H1 (cell line): ENCODE data around the gene TBC1D24. TPM values are rescaled to one million over a fixed set of nuclear protein-coding genes. Genes with fewer than 3 reads are reported as not detected.

Experiments
- ATF2 ChIP-seq: IDR thresholded peaks from 2 replicates; pipeline ENCODE4 v1.6.1; 2012; ENCODE audit warnings: low read length, inconsistent platforms
- ATF3 ChIP-seq: IDR thresholded peaks from 2 replicates; pipeline ENCODE4 v1.6.1; 2011; ENCODE audit warnings: low read depth, mild to moderate bottlenecking, low read length; ENCODE audit not compliant: insufficient read depth
- EGR1 ChIP-seq: IDR thresholded peaks from 2 replicates; pipeline ENCODE4 v1.6.1; 2011; ENCODE audit warnings: low read depth, low read length, borderline replicate concordance
- KDM5A ChIP-seq: fragments of 200-600 bp; IDR thresholded peaks from 2 replicates; pipeline ENCODE4 v1.7.1; 2012; ENCODE audit warnings: mild to moderate bottlenecking, low read length, inconsistent platforms, mixed read lengths
- RBBP5 ChIP-seq: IDR thresholded peaks from 2 replicates; pipeline ENCODE4 v1.7.1; 2012; ENCODE audit warnings: low read depth, mild to moderate bottlenecking, inconsistent platforms, low read length, moderate library complexity, borderline replicate concordance
- TAF7 ChIP-seq: optimal IDR thresholded peaks from 2 replicates; pipeline ENCODE3; 2011; ENCODE audit warnings: low read depth, mild to moderate bottlenecking, inconsistent platforms, low read length, moderate library complexity, borderline replicate concordance
- polyA plus RNA-seq, 7 experiments: library from polyadenylated mRNA; depleted of rRNA in 3 of 7; stranded (reverse) in 5 of 7; unstranded in 2 of 7; fragments of >200 nt in 5 of 7; fragments of 200-250 nt in 2 of 7; gene quantifications; 1 replicate in 5 of 7; 2 replicates in 1 of 7; 4 replicates in 1 of 7; pipeline versions ENCODE4 v1.2.1 to v1.2.3, GENCODE V29; 2011 to 2013; ENCODE audit warnings: missing spikeins in 2 of 7, mixed read lengths in 2 of 7
- total RNA-seq: library from RNA; stranded (reverse); fragmentation: NEBNext Ultra II Directional; extraction: Animal tissue kit (Norgen Biotek cat#: 25700); gene quantifications from 2 replicates; pipeline ENCODE4 v1.2.1, GENCODE V29; 2021

Gene TBC1D24
- total and polyA plus RNA-seq, 2 of the 8 experiments (the other 6 are each of a cell fraction or from before 2014, with no cell fraction given) = 8.7 to 21.5 TPM

- TF ChIP-seq ATF2 (no peak), RBBP5 (no peak), KDM5A (no peak), EGR1 (no peak), ATF3 (no peak), TAF7 (no peak)
Measured at GRCh38 chr16:2514333-2515179, 39.6 kb downstream of the TBC1D24 start (continued).
